K562 (cell line): ENCODE results near the gene BMPER. TPM values are rescaled to one million over a fixed set of nuclear protein-coding genes. Genes with fewer than 3 reads are reported as not detected.

Experiments used
- ATAC-seq: fragments of 200-7000 bp; cut with Tn5 transposase; 3 replicates; pipeline ENCODE4 v1.9.1; 2020; ENCODE audit warnings: moderate library complexity
- BruUV-seq: library from RNA; stranded (reverse); fragments of 400-500 nt; replicated peaks from 2 replicates; lab custom pipeline; 2021; lab: Mats Ljungman, UMichigan
- CTCF ChIA-PET: fragments of 300-600 bp; formaldehyde crosslinking; extraction: SDS; loops from one replicate; lab custom pipeline; 2021; ENCODE audit warnings: low intra/inter-chr PET ratio; lab: Yijun Ruan, JAX
- POLR2A ChIA-PET: fragments of 300-600, 350-650 bp; sonication (Branson Sonifier 250); formaldehyde crosslinking; extraction: SDS; loops from one replicate; lab custom pipeline; 2021; ENCODE audit warnings: antibody characterized with exemption, inconsistent platforms; lab: Yijun Ruan, JAX
- DNase-seq, 4 experiments: peaks; one replicate each; pipeline versions ENCODE4 v3.0.0 to v3.0.0-alpha.2; 2011 to 2018; ENCODE audit warnings: low spot score in 3 of 4, mixed read lengths in 3 of 4; ENCODE audit errors: extremely low read depth in 1 of 4
- FAIRE-seq: peaks from 2 replicates; lab custom pipeline; 2011; peaks lifted over from hg19 to GRCh38; lab: Jason Lieb, UNC
- H2AFZ ChIP-seq: 2 replicates; pipeline ENCODE4 v1.6.0; 2011; ENCODE audit warnings: low read depth, low read length, control low read depth, inconsistent platforms
- H3K27ac ChIP-seq: fragments of 200-600 bp; 3 replicates; pipeline ENCODE4 v1.8.0; 2011; ENCODE audit warnings: low read depth, mild to moderate bottlenecking, control low read depth, inconsistent platforms, low read length, moderate library complexity, mixed read lengths; ENCODE audit errors: extremely low read depth
- H3K27me3 ChIP-seq, 2 experiments: fragments of 300-600 bp in 1 of 2; 2 replicates in 1 of 2; 3 replicates in 1 of 2; pipeline versions ENCODE4 v1.6.0 to v1.8.0; 2011; ENCODE audit warnings: inconsistent platforms in 2 of 2, low read length in 2 of 2, mild to moderate bottlenecking in 1 of 2, mixed read lengths in 1 of 2, moderate library complexity in 1 of 2; ENCODE audit not compliant: control insufficient read depth in 2 of 2, insufficient read depth in 2 of 2
- H3K36me3 ChIP-seq: fragments of 300-600 bp; 3 replicates; pipeline ENCODE4 v1.8.0; 2011; ENCODE audit warnings: mild to moderate bottlenecking, low read length, inconsistent platforms; ENCODE audit not compliant: control insufficient read depth, insufficient read depth
- H3K4me1 ChIP-seq, 2 experiments: fragments of 200-600 bp in 1 of 2; replicated peaks in 1 of 2; 2 replicates in 1 of 2; 3 replicates in 1 of 2; pipeline versions ENCODE4 v1.5.1 to v1.8.0; 2011; ENCODE audit warnings: inconsistent platforms in 2 of 2, low read length in 2 of 2, mild to moderate bottlenecking in 1 of 2, mixed read lengths in 1 of 2, moderate library complexity in 1 of 2; ENCODE audit not compliant: control insufficient read depth in 2 of 2, insufficient read depth in 2 of 2
- H3K4me2 ChIP-seq: 2 replicates; pipeline ENCODE4 v1.6.1; 2011; ENCODE audit warnings: low read length, control low read depth, inconsistent platforms, mixed read lengths; ENCODE audit not compliant: insufficient read depth
- H3K4me3 ChIP-seq: fragments of 200-600 bp; sonication (generic), shearing (Covaris generic); 2 replicates; pipeline ENCODE4 v1.5.1; 2016; ENCODE audit warnings: control low read depth, inconsistent platforms
- H3K79me2 ChIP-seq: fragments of 200-600 bp; 3 replicates; pipeline ENCODE4 v1.8.0; 2011; ENCODE audit warnings: low read length, inconsistent platforms; ENCODE audit not compliant: control insufficient read depth, insufficient read depth
- H3K9ac ChIP-seq, 2 experiments: 2 replicates each; pipeline versions ENCODE4 v1.6.0 to v1.6.1; 2011; ENCODE audit warnings: low read depth in 2 of 2, low read length in 2 of 2, control low read depth in 1 of 2, inconsistent platforms in 1 of 2, mild to moderate bottlenecking in 1 of 2, mixed read lengths in 1 of 2; ENCODE audit not compliant: insufficient read depth in 1 of 2
- H3K9me1 ChIP-seq: one replicate; pipeline ENCODE4 v1.6.0; 2011; ENCODE audit warnings: inconsistent platforms, mild to moderate bottlenecking, low read length, moderate library complexity; ENCODE audit not compliant: control insufficient read depth, insufficient read depth
- H3K9me3 ChIP-seq: replicated peaks from 2 replicates; pipeline ENCODE4 v1.5.1; 2011; ENCODE audit warnings: low read depth, low read length, inconsistent platforms; ENCODE audit not compliant: control insufficient read depth, insufficient read depth
- H4K20me1 ChIP-seq: replicated peaks from 2 replicates; pipeline ENCODE4 v1.6.1; 2011; ENCODE audit warnings: low read length, inconsistent platforms, mixed read lengths; ENCODE audit not compliant: control insufficient read depth, insufficient read depth
- PRDM10 ChIP-seq: fragments of 450-650 bp; IDR thresholded peaks from 2 replicates; pipeline ENCODE4 v1.6.1; 2018; ENCODE audit not compliant: partially characterized antibody
- SOX6 ChIP-seq: fragments of 450-650 bp; IDR thresholded peaks from 2 replicates; pipeline ENCODE4 v1.6.1; 2014; ENCODE audit warnings: mild to moderate bottlenecking
- ZEB2 ChIP-seq: fragments of 450-650 bp; IDR thresholded peaks from 2 replicates; pipeline ENCODE4 v1.6.1; 2016
- ZNF282 ChIP-seq: sonication (generic); formaldehyde crosslinking; IDR thresholded peaks from 2 replicates; pipeline ENCODE4 v1.8.1; 2023; ENCODE audit warnings: missing genetic modification reagents
- ZZZ3 ChIP-seq: fragments of 450-650 bp; IDR thresholded peaks from 2 replicates; pipeline ENCODE4 v1.6.1; 2016; ENCODE audit warnings: antibody characterized with exemption, mild to moderate bottlenecking, moderate library complexity
- in situ Hi-C: fragments of 300-500 bp; cut with MboI; formaldehyde crosslinking; loops from 4 replicates; pipeline ENCODE4 v1.15.0; 2018; ENCODE audit warnings: inconsistent platforms, mixed read lengths
- intact Hi-C: fragments of 100-400 bp; cut with micrococcal nuclease; formaldehyde crosslinking; loops from 2 replicates; pipeline ENCODE4 v1.14.2; 2022
- polyA plus RNA-seq, 8 experiments: library from polyadenylated mRNA; depleted of rRNA in 4 of 8; stranded (reverse) in 5 of 8; unstranded in 3 of 8; fragments of >200 nt; fragmentation: Nextera tagmentation in 2 of 8; fragmentation: Illumina TruSeq in 1 of 8; extraction: Ambion mirVana in 2 of 8; extraction: Trizol in 1 of 8; gene quantifications; 2 replicates each; pipeline versions ENCODE4 v1.2.1 to v1.2.3, GENCODE V29; 2011 to 2014; ENCODE audit warnings: inconsistent platforms in 1 of 8, missing spikeins in 1 of 8
- total RNA-seq, 7 experiments: library from RNA; depleted of rRNA in 6 of 7; stranded (reverse); fragments of >200 nt in 6 of 7; fragmentation: Illumina TruSeq in 2 of 7; extraction: Trizol in 2 of 7; gene quantifications; 2 replicates each; pipeline versions ENCODE4 v1.2.1 to v1.2.3, GENCODE V29; 2011 to 2021; ENCODE audit warnings: low replicate concordance in 1 of 7
- TF ChIP-seq, protein P1 (sequence below): sonication (generic); formaldehyde crosslinking; IDR thresholded peaks from 2 replicates; pipeline ENCODE4 v1.8.1; 2023; ENCODE audit warnings: mild to moderate bottlenecking, missing genetic modification reagents

Gene BMPER
- total and polyA plus RNA-seq, 9 of the 15 experiments (the other 6 are each of a cell fraction or from before 2014, with no cell fraction given) = not detected

DNA sequence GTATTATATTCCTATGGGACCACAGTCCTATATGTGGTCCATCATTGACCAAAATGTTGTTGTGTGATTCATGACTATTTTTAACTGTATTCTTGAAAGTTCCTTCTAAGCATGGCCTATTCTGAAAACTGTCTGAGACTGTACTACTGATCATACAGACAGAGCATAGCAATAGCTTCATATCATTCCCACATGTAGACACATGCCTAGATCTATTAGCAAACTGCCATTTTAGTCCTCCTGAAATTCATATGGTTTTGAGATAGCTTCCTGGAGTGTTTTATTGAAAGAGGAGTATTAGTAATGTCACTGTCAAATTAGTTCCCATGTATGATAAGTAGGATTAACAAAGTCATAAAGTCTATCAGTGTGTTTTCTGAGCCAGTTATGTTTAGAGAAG is 157.5 kb downstream of the BMPER start:
- BruUV-seq = no TSS peak
- in situ Hi-C loops = no loop called here
- no peaks in the 10 kb centered on the region for H3K4me1 ChIP-seq
- H3K27ac ChIP-seq = no peak overlapping the region
- intact Hi-C loops = no loop called here
- ChIA-PET POLR2A (no interaction called here), CTCF (no interaction called here)
- no peaks in the 10 kb centered on the region for H4K20me1 ChIP-seq
- H3K27me3 ChIP-seq = no peaks in the 10 kb centered on the region
- FAIRE-seq = no peak
- H3K4me2 ChIP-seq = no peak overlapping the region
- no peaks in the 10 kb centered on the region for H3K9me1 ChIP-seq
- no peak overlapping the region for H2AFZ ChIP-seq
- H3K36me3 ChIP-seq = no peaks in the 10 kb centered on the region
- ATAC-seq = no peak
- no peaks in the 10 kb centered on the region for H3K9me3 ChIP-seq
- no peak for DNase-seq
- H3K9ac ChIP-seq = no peak overlapping the region
- H3K4me3 ChIP-seq = no peak overlapping the region
- H3K79me2 ChIP-seq = no peaks in the 10 kb centered on the region
- TF ChIP-seq ZNF282 (no peak), ZEB2 (no peak), SOX6 (no peak), PRDM10 (no peak), ZZZ3 (no peak)
- TF ChIP-seq, protein P1, sequence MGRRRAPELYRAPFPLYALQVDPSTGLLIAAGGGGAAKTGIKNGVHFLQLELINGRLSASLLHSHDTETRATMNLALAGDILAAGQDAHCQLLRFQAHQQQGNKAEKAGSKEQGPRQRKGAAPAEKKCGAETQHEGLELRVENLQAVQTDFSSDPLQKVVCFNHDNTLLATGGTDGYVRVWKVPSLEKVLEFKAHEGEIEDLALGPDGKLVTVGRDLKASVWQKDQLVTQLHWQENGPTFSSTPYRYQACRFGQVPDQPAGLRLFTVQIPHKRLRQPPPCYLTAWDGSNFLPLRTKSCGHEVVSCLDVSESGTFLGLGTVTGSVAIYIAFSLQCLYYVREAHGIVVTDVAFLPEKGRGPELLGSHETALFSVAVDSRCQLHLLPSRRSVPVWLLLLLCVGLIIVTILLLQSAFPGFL (CRISPR knock-in tag) = no peak
